GM19397 (cell line): ENCODE results near the gene SNORC.

Source experiments
- ATAC-seq: cut with Tn5 transposase; IDR thresholded peaks from one replicate; pipeline ENCODE4 v1.9.1; 2021; ENCODE audit warnings: mild to moderate bottlenecking, moderate library complexity; ENCODE audit not compliant: unreplicated experiment

SNORC gene

DNA sequence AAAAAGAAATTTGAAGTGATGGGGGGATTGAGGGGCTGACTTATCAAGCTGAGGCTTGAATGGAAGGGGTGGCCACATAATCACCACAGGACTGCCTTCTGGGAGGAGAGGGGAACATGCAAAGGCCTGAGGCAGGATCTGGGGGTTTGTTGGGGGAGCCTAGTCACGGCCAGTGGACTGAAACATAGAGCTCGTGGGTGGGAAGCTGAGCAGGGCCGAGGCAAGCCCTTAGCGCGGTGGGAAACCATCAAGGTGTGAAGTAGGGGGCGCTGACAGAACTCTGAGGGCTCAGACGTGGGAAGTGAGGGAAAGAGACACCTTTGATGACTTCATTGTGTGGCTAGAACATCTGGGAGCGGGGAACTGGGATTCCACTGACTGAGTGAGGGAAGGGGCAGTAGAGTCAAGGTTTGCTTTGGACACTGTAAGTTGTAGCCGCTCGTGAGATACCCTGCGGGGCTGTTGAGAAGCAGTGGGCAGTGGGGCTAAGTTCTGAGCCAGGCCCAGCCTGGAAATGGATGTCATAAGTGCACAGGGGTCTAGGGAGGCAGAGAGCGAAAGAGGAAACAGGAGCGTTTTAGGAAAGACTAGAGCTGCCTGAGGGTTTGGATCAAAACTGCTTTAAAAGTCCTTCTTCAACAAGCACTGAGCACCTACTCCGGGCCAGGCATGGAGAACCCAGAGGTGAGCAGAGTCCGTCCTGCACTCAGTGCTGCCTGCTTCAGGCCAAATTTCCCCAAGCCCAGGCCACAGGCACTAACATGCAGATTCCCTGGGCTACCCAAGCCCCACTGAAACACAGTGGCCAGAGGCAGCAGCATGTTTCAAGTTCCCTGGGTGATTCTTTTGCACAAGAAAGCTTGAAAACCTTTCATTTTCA lies 686 bp upstream of the SNORC start:
- ATAC-seq, result no peak

DNA sequence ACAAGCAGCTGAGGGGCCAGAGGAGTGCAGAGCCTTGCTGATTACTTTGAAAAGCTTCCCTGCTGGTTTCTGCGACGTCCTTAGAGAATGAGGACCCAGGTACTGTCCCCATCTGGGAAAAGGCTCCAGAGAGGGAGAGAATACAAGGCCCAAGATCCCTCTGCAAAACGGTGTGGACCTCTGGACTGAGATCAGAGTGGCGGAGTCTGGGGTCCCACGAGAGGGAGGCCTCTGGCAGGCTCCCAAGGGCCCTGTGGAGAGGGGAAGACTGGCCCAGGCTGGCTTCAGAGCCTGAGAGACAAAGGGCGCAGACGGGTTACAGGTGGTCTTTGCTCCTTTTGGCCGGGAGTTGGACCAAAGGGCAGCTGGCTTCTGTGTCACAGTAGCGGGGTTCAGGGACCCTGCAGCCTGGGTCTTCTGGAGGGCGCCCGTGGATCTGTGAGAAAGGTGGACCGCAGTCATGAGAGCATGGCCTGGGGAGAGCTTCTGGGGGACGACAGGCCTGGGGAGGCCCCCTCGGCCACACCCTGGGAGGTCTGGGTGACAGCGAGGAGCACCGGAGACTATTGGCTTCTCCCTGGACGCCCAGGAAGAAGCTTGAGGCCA lies 805 bp downstream of the SNORC start:
- ATAC-seq, result no peak

DNA sequence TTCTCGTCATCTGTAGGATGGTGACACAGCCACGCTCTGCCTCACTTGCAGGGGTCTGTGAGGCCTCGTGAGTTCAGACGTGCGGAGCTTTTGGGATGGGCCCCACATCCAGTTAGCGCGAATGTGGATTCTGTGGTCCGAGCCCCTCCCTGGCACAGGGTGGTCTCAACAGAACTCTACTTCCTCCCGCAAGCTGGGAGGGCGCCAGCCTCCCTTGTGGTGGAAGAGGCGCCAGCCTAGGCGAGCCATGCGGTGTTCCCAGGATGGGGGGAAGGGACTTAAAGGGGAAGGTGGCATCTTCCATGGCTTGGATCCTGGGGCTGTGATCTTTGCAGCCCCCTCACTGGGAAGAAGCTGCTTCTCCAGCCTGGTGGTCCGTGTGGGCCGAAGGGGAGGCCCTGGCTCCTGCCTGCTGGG lies 1.4 kb downstream of the SNORC start:
- no peak for ATAC-seq

DNA sequence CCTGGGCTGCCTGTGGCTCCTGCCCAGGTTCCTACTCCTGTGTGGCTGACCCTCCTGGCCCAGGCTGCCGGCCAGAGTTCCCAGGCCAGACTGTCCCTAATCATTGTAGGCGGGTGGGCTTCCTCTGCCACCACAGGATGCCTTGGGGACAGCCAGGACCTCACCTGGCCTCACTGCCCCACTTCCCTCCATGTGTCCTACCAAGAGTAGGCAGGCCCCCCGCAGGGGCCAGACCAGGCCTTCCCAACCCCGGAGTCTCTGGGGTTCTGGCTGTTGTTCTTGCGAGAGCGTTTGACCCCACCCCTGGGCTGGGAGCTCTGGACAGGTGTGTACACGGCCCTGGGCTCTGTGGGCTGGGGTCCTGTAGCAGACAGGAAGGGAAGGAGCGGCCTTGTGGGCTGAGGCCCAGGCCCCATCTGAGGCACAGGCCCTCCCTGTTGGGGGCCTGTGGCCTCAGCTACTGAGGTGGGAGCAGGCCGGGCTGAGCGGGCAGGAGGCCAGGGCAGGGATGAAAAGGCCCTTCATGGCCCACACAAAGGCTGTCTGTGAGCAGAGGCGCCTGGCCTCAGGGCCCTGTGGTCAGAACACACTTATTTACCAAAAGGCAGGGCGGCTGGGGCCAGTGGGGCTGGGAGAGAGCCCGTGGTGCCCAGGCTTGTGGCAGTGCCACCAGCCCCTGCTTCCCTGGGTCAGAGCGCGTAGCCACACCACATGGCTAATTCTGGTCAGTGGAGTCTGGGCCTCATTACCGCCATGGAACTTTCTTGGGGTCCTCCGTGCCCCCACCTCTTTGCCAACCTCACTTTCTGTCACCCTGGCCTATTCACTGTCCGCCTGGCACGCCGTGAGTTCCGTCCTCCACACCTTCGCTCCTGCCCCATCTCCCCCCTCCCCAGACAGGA lies 2.0 kb downstream of the SNORC start:
- no peak for ATAC-seq

DNA sequence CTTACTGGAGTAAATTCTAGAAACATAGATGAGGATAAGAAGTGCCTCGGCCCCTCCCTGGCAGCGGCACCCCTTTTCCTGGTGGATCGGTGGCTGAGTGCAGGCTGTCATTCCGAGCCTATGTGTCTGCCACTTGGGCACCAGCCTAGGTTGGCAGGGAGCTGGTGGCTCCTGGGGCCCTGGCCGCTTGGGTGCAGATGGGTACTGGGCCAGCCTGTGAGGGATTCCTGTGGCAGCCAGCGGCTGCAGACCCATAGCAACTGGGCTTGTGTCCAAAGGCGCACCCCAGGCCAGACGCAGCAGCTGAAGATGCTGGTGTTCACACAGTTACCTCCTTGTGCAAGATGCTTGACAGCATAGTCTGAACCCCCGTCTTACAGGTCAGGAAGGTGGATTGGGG lies 2.8 kb downstream of the SNORC start:
- no peak for ATAC-seq

DNA sequence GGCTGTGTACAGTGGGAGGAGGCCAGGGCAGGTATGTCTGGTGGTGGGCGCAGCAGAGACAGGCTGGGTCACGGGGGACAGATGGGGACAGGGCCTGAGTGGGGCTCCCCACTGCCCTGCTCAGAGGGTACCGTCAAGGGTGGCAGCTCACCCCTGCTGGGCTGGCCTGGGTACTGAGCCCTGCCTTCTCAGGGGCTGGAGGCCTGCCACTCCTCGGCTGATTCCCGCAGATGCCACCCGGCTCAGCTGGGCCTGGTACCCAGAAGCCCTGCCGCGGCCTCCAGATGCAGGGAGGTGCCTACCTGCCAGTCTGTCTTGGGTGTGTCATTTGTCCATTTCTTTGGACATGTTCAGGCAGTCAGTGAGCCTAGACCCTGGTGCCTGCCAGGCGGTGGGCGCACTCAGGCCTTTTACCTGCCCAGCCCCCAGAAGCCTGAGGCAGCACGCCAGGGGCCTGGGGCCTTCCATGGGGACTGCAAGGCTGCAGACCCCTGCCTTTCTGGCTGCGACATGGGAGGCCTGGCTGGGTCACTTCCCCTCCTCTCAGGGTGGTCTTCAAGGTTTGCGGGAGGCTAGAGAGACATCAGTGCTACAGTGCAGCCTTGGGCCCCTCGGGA lies 3.3 kb downstream of the SNORC start:
- ATAC-seq, result no peak

DNA sequence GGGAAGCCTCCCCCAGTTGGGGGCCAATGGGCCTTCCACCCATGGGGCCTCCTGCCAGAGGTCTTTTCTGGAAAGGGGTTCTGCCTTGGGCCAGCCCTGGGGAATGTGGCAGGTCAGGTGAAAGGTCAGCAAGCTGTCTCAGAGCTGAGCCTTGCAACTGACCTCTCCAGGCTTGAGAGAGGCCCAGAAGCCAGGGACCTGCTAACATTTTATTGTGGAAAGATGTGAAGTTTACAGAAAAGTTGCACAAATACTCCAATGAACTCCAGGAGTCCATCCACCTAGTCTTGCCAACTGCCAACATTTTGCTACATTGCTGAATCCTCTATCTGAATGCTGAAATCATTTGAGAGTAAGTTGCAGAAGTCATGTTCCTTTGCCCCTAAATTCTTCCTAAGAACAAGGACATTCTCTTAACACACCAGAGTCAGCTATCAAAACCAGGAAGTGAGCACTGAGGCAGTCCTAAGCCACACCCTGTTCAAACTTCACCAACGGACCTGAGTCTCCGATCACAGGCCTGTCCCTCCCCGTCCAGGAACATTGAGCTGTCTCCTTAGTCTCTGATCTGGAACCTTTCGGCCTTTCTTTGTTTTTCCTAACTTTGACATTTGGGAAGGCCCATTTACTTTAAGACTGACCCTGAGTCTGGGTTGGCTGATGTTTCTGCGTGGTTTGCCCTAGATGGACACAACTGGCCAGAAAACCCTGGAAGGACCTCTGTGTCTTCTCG lies 4.0 kb downstream of the SNORC start:
- no peak for ATAC-seq

DNA sequence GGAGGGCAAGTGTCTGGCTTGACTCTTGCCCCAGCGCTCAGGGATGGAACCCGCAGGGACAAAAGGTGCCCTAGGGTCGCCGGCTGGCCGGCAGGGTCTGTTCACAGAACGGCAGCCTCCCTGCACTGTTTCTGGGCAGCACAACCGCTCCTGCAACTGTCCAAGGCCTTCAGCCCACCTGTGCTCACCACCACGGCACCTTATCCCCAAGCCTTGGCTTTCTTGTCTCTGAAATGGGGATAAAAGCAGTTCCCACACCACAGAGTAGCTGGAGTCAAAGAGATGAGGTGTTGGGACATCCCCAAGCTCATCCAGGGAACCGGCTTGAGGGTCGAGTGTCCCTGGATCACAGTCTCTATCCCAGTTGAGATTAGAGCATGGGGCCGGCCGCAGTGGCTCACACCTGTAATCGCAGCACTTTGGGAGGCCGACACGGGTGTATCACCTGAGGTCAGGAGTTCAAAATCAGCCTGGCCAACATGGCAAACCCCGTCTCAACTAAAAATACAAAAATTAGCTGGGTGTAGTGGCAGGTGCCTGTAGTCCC lies 4.7 kb downstream of the SNORC start:
- ATAC-seq, result no peak

DNA sequence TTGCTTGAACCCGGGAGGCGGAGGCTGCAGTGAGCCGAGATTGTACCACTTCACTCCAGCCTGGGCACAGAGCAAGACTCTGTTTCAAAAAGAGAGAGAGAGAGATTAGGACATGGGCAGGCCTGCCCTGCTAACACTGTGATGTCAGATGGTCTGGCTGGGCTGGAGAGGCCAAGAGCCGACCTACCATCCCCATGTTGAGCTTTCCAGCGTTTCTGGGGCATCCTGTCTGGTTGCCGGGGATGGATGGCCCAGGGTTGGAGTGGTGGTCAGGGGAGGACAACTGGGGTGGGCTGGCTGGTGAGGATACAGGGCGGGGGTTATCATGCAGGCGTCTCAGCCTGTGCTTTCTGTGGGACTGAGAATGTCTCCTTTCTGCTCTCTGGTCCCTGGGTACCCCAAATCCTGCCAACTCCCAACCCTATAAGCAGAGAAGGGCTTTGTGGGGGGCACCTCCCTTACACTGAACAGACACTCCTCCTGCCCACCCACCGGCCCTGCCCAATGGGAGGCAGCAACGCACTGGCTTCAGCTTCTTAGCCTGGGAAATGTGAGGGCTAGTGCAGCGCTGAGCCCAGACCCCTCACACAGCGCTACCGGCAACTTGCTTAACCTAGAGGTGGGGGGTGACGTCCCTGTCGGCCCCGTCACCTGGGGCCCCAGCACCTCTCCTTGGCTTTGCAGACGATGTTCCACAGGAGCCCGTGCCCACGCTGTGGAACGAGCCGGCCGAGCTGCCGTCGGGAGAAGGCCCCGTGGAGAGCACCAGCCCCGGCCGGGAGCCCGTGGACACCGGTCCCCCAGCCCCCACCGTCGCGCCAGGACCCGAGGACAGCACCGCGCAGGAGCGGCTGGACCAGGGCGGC lies 5.4 kb downstream of the SNORC start:
- ATAC-seq, result no peak

DNA sequence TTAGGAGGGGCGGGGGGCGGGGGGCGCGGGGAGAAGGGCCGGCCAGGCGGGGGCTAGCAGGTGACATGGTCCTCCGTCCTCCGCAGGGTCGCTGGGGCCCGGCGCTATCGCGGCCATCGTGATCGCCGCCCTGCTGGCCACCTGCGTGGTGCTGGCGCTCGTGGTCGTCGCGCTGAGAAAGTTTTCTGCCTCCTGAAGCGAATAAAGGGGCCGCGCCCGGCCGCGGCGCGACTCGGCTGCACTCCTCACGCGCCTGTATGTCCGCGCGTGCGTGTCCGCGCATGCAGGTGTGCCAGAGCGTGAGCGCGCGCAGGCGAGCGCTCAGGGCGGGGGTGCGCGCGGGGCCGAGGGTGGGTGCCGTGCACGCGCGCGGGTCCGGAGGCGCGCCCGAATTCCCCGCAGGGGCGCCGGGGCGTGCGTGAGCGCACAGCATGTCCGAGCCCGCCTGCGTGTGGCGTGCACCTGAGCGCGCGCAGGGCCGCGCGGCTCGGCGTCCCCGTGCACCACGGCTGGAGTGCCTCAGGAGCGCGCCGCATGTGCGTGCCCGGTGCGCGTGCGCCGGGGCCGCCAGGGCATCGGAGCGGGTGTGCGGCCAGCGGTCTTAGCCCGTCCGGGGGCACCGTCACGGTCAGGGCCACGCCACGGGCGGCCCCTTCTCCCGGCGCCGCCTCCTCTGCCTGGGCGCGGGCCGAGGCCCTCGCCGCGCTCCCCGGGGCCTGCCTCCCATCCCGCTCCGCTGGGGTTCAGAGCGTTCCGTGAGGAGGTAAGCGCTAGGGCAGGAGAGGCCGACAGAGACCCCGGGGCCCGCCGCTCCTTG lies 6.3 kb downstream of the SNORC start:
- ATAC-seq, result no peak

DNA sequence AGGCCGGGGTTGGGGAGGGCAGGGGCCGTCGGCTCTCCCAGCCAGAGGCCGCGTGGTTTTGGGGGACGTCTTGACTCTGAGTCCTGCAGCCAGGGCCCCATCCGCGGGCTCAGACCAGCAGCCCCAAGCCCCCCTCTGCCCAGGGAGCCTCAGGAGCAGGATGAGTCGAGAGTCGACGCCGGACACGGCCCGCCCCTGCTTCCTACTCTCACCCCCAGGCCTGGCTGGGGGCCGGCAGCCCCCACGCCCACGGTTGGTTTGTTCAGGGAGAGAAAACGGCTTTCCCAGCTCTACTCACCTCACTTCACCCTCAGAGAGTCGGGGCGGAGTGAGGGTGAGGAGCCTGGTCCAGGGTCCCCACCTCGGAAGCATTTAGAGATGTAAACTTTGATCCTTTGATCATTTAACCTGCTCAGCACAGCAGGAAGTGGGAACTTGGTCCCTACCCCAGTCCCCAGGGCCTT lies 6.9 kb downstream of the SNORC start:
- no peak for ATAC-seq

DNA sequence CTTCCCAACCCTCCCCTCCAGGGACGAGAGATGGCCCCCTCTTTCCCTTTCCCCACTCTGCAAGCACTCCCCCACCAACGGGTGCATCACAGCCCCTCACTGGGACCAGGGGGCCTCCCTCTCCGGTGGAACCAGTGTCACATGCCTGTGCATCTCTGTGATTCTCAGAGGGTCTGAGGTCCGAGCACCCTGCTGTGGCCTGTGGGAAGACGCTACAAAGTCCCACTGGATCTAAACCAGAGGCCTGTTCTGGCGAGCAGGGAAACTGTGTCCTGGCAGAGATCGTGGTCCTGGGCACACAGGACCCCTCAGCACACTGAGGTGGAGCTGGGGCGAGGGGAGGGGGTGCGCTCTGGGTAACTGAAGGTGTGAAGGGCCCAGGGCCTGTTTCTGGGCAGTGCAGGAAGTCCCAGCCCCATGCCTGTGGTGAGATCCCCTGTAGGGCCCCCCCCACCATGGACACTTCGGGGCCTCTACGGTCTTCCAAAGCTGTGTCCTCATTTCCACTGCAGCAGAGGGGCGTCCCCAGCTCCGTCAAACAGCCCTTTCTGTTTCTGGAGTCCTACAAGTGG lies 8.0 kb downstream of the SNORC start:
- no peak for ATAC-seq

DNA sequence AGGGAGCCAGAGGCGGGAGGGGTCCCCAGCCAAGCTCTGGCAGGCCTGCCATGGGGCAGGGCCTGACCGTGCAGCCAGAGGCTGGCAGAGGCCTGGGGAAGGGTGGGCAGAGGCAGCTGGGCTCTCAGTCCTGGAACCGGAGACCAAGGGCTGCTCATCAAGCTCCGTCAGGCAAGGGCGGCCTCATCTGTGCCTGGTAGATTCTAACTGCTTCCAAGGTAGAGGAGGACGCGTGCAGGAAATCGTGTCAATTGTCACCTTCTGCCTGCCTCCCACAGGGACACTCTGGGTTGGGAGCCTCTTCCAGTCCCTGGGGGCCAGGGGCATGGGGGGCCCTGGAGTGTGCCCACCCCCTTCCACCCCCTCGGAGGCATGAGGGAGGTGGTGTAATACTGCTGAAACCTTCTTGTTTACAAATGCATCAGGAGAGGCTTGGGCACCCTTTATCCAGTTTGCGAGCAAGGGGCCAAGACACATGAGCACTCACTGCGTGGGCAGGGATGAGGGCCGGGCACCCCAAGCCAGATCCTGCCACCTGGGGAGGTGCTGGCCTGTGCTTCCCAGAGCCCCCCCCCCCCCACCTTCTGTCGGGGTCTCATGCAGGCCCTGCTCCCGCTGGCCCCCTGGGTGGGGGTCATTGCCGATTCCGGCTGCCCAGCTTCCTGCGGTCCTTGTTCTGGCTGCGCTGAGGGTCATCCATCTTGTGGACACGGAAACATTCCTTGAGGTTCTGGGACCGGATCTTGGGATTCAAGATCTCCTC lies 9.0 kb downstream of the SNORC start:
- no peak for ATAC-seq

DNA sequence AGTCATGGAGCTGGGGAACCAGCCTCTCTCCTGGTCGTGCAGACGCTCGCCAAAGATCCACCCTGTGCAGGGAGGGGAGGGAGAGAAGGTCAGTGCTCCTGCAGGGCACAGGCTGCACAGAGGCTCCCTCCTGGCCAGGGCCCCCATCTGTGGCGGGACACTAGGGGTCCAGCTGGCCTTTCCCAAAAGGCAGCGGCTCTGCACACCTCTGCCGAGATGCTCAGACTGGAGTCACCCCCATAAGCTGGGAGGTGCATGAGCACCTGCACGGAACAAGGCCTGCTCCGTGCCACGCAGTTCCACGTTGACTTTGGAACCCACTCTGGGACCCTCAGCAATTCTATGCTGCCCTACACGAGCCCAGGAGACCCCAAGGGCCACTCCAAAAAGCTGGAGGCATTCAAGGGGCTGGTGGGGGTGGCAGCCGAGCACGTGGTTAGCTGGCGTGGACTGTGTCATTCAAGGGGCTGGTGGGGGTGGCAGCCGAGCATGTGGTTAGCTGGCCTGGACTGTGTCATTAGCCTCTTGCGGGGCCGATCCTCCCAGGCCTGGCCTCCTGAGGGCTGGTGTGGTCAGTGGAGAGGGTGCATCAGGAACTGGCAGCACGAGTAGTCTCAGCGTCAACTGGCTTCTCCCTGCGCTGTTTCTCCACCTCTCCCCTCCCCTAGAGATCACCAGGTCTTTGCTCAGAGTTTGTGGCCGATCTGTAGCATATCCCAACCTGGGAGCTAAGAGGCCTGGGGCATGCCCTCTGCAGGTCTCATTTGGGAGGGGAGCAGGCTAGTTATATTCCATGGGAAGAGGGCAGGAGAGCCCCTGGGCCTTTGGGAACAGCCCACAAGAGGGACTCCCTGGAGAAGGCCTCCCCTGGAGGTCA lies 9.8 kb downstream of the SNORC start:
- no peak for ATAC-seq

DNA sequence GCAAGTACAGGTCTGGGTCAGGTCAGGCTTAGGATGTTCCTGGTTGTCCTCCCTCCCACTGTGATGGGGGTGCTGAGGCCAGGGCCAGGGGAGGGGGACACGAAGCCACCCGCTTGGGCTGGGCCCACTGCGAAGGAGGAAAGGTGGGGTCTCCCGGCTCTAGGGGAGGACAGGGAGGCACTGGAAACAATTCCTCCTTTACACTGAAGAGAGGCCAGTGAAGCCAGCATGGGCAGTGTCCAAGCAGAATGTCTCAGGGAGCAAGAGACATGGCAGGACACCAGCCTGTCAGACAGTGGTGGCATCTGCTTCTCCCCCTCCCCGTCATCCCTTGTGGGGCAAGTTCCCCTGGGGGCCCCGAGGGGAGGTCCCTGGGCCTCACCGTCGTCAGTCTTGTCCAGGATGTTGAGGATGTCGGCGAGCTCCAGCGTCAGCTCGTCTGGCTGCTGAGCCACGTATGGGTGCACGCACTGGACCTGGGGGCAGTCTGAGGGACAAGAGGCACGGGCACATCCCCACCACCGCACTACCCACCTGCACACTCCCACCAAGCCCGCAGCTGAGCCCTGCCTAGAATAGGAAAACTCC lies 10.8 kb downstream of the SNORC start:
- no peak for ATAC-seq

DNA sequence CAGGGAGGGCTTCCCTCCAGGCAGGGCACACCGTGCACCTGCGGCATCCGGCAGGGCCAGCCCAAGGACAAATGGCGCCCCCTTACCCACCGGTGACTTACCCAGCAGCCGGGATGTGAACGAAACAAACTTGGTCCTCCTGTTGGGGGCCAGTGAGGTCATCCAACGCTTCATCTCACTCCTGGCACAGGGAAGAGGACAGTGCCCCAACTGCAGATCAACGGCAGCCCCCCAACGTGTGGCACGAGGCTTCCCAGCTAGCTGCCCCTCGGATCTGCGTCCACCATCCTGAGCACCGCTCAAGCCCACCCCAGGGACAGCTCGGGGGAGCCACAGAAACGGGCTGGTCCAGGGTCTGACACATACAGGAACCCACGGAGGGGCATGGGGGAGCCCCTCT lies 12.0 kb downstream of the SNORC start:
- no peak for ATAC-seq
